A673 (cell line): ENCODE data around the gene PTRH2.

Source experiments
- EZH2 ChIP-seq: fragments of 200-600 bp; sonication (generic); IDR thresholded peaks from 2 replicates; pipeline ENCODE4 v1.6.1; 2017; ENCODE audit warnings: borderline replicate concordance, low read depth, mild to moderate bottlenecking, mixed read lengths, antibody characterized with exemption, low read length; ENCODE audit not compliant: poor library complexity, severe bottlenecking
- TF ChIP-seq, protein P1 (sequence below): fragments of 300-800, 200-600 bp; sonication (generic); conservative IDR thresholded peaks from 2 replicates; pipeline ENCODE4 v1.5.1; 2017; ENCODE audit warnings: low read depth, mild to moderate bottlenecking, antibody characterized with exemption, low read length, moderate library complexity, mixed read lengths

DNA sequence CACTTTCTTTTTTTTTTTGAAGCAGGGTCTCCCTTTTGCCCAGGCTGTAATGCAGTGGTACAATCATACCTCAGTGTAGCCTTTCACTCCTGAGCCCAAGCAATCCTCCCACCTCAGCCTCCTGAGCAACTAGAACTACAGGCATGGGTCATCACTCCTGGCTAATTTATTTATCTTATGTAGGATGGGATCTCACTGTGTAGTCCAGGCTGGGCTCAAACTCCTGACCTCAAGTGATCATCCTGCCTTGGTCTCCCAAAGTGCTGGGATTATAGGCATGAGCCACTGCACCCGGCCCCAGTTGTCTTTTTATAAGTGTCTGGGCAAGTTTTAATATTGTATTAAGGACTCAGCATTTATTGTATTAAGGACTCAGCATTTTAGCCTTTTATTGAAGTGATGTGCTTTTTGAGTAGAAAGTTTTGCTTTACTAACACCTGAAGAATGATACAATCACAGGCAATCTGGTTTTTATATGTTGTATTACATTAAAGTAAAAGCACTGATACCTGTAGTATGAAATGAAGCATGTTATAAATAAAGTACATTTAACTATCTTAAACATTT, 23.1 kb upstream of the PTRH2 start:
- TF ChIP-seq, protein P1, sequence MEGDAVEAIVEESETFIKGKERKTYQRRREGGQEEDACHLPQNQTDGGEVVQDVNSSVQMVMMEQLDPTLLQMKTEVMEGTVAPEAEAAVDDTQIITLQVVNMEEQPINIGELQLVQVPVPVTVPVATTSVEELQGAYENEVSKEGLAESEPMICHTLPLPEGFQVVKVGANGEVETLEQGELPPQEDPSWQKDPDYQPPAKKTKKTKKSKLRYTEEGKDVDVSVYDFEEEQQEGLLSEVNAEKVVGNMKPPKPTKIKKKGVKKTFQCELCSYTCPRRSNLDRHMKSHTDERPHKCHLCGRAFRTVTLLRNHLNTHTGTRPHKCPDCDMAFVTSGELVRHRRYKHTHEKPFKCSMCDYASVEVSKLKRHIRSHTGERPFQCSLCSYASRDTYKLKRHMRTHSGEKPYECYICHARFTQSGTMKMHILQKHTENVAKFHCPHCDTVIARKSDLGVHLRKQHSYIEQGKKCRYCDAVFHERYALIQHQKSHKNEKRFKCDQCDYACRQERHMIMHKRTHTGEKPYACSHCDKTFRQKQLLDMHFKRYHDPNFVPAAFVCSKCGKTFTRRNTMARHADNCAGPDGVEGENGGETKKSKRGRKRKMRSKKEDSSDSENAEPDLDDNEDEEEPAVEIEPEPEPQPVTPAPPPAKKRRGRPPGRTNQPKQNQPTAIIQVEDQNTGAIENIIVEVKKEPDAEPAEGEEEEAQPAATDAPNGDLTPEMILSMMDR, result no peak
- TF ChIP-seq EZH2, result no peak
